OCI-LY1 (cell line): ENCODE measurements around the gene RNF169.

ENCODE experiments used
- H2AFZ ChIP-seq: fragments of 200-600 bp; sonication (generic), shearing (Covaris generic); 2 replicates; pipeline ENCODE4 v1.6.0; 2014; ENCODE audit warnings: antibody characterized with exemption, mild to moderate bottlenecking, low read length
- H3F3A ChIP-seq: fragments of 200-600 bp; sonication (generic), shearing (Covaris generic); 2 replicates; pipeline ENCODE4 v1.6.0; 2014; ENCODE audit warnings: mild to moderate bottlenecking, antibody characterized with exemption, low read length, moderate library complexity; ENCODE audit not compliant: insufficient read depth
- H3K27ac ChIP-seq: fragments of 200-600 bp; sonication (generic); 2 replicates; pipeline ENCODE4 v1.5.1; 2014; ENCODE audit warnings: low read length, mixed run types, mild to moderate bottlenecking, low read depth; ENCODE audit not compliant: poor library complexity, severe bottlenecking
- H3K27me3 ChIP-seq: fragments of 200-600 bp; sonication (generic); 2 replicates; pipeline ENCODE4 v1.6.0; 2014; ENCODE audit warnings: antibody characterized with exemption, mild to moderate bottlenecking, low read length, moderate library complexity; ENCODE audit not compliant: insufficient read depth
- H3K36me3 ChIP-seq: fragments of 200-600 bp; sonication (generic); 2 replicates; pipeline ENCODE4 v1.6.1; 2014; ENCODE audit warnings: mild to moderate bottlenecking, antibody characterized with exemption, low read length, moderate library complexity, mixed read lengths; ENCODE audit not compliant: insufficient read depth
- H3K4me1 ChIP-seq: fragments of 200-600 bp; sonication (generic); 2 replicates; pipeline ENCODE4 v1.5.1; 2014; ENCODE audit warnings: mild to moderate bottlenecking, low read length, moderate library complexity; ENCODE audit not compliant: insufficient read depth, severe bottlenecking
- H3K4me2 ChIP-seq: fragments of 200-600 bp; sonication (generic), shearing (Covaris generic); 2 replicates; pipeline ENCODE4 v1.6.1; 2014; ENCODE audit warnings: low read length
- H3K4me3 ChIP-seq: fragments of 200-600 bp; sonication (generic); 2 replicates; pipeline ENCODE4 v1.5.1; 2014; ENCODE audit warnings: low read length, low read depth, mild to moderate bottlenecking, mixed read lengths; ENCODE audit not compliant: poor library complexity, severe bottlenecking
- H3K79me2 ChIP-seq: fragments of 200-600 bp; shearing (Covaris generic); 2 replicates; pipeline ENCODE4 v1.6.1; 2016; ENCODE audit warnings: mixed run types, low read length, mixed read lengths; ENCODE audit not compliant: insufficient read depth
- H3K9ac ChIP-seq: fragments of 200-600 bp; sonication (generic), shearing (Covaris generic); 2 replicates; pipeline ENCODE4 v1.6.1; 2014; ENCODE audit warnings: mild to moderate bottlenecking, low read length, mixed read lengths
- H3K9me2 ChIP-seq: fragments of 200-600 bp; sonication (generic), shearing (Covaris generic); 2 replicates; pipeline ENCODE4 v1.6.1; 2014; ENCODE audit warnings: low read depth, mild to moderate bottlenecking, low read length, mixed read lengths
- H3K9me3 ChIP-seq: fragments of 200-600 bp; shearing (Covaris generic); 2 replicates; pipeline ENCODE4 v1.6.1; 2014; ENCODE audit warnings: low read length, mixed read lengths
- H4K20me1 ChIP-seq: fragments of 200-600 bp; sonication (generic), shearing (Covaris generic); 2 replicates; pipeline ENCODE4 v1.6.0; 2016; ENCODE audit warnings: mild to moderate bottlenecking, low read length; ENCODE audit not compliant: insufficient read depth
- EZH2 ChIP-seq: fragments of 200-600 bp; sonication (generic), shearing (Covaris generic); IDR thresholded peaks from 2 replicates; pipeline ENCODE4 v1.8.0; 2017; ENCODE audit warnings: borderline replicate concordance, mixed run types, mild to moderate bottlenecking, antibody characterized with exemption, low read length, moderate library complexity, mixed read lengths
- TF ChIP-seq, protein P1 (sequence below): fragments of 200-600 bp; sonication (generic), shearing (Covaris generic); IDR thresholded peaks from 2 replicates; pipeline ENCODE4 v1.5.1; 2017; ENCODE audit warnings: mild to moderate bottlenecking, antibody characterized with exemption, low read length, moderate library complexity, mixed read lengths

Gene RNF169

DNA sequence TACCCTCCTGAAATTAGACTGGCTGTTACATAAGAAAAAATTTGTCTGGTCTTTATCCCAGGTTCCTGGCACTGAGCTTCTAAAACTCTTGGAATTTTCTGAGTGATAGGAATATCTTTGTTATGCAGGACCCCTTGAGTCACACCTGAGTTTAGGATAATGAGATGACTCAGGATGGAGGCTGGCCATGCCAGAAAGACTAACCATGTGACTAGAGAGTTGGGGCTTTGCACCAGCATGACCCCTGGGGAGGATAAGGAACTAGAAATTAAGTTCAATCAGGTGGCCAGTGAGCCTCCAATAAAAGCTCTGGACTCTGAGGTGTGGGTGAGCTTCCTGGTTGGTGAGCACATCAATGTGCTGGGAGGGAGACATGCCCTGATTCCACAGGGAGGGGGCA is 112.1 kb downstream of the RNF169 start:
- H2AFZ ChIP-seq, result no peak overlapping the region
- no peak overlapping the region for H3K4me2 ChIP-seq
- no peaks in the 10 kb centered on the region for H3K4me1 ChIP-seq
- no peaks in the 10 kb centered on the region for H3K79me2 ChIP-seq
- H3K4me3 ChIP-seq, result no peak overlapping the region
- no peaks in the 10 kb centered on the region for H3K9me2 ChIP-seq
- peaks cover 70% of the 10 kb centered on the region for H3K36me3 ChIP-seq
- no peak overlapping the region for H3K9ac ChIP-seq
- no peak overlapping the region for H3K27ac ChIP-seq
- no peak for TF ChIP-seq EZH2
- TF ChIP-seq, protein P1, sequence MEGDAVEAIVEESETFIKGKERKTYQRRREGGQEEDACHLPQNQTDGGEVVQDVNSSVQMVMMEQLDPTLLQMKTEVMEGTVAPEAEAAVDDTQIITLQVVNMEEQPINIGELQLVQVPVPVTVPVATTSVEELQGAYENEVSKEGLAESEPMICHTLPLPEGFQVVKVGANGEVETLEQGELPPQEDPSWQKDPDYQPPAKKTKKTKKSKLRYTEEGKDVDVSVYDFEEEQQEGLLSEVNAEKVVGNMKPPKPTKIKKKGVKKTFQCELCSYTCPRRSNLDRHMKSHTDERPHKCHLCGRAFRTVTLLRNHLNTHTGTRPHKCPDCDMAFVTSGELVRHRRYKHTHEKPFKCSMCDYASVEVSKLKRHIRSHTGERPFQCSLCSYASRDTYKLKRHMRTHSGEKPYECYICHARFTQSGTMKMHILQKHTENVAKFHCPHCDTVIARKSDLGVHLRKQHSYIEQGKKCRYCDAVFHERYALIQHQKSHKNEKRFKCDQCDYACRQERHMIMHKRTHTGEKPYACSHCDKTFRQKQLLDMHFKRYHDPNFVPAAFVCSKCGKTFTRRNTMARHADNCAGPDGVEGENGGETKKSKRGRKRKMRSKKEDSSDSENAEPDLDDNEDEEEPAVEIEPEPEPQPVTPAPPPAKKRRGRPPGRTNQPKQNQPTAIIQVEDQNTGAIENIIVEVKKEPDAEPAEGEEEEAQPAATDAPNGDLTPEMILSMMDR, result no peak
- no peaks in the 10 kb centered on the region for H3K27me3 ChIP-seq
- peaks cover 4% of the 10 kb centered on the region; the same call in 1 of the 2 replicates for H3K9me3 ChIP-seq
- H3F3A ChIP-seq, result no peaks in the 10 kb centered on the region
- no peaks in the 10 kb centered on the region for H4K20me1 ChIP-seq

DNA sequence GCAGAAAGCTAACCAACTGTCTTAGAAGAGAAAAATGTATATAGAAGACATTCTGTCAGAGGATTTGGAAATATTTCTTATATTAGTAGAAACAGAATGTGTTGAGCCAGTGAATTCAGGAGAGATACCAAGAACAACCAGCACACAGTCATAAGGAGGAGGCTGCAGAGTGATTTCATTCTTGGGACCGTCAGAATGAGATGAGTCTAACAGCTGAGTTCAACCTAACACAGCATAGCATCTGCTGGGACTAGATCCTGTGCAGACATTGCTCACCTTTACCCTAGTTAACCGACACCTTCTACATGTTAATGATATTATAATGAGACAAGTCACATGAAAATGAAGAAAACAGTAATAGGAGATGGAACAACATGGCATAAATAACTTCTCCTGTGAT is 114.8 kb downstream of the RNF169 start:
- Histone ChIP-seq H3K79me2 (no peaks in the 10 kb centered on the region), H3K4me3 (no peak overlapping the region), H3K9me2 (no peaks in the 10 kb centered on the region), H3K4me1 (no peaks in the 10 kb centered on the region), H4K20me1 (no peaks in the 10 kb centered on the region), H3F3A (no peaks in the 10 kb centered on the region), H2AFZ (no peak overlapping the region), H3K9ac (no peak overlapping the region), H3K27me3 (no peaks in the 10 kb centered on the region), H3K36me3 (peaks cover 87% of the 10 kb centered on the region), H3K27ac (no peak overlapping the region), H3K9me3 (peaks cover 17% of the 10 kb centered on the region), H3K4me2 (no peak overlapping the region)
- TF ChIP-seq, protein P1, result no peak
- no peak for TF ChIP-seq EZH2

- Histone ChIP-seq H3K9me3 (peaks cover 21% of the 10 kb centered on the region), H3K9me2 (no peaks in the 10 kb centered on the region), H3K79me2 (no peaks in the 10 kb centered on the region), H3K4me1 (no peaks in the 10 kb centered on the region), H3K4me2 (no peak overlapping the region), H3K36me3 (peaks cover 79% of the 10 kb centered on the region), H3K4me3 (no peak overlapping the region), H4K20me1 (no peaks in the 10 kb centered on the region), H3F3A (no peaks in the 10 kb centered on the region), H3K9ac (no peak overlapping the region), H3K27ac (no peak overlapping the region), H2AFZ (no peak overlapping the region), H3K27me3 (no peaks in the 10 kb centered on the region)
- TF ChIP-seq EZH2, result no peak
- TF ChIP-seq, protein P1, result no peak
Observed at GRCh38 chr11:74866557-74866956, 117.9 kb downstream of the RNF169 start.
